HG03159 (cell line): ENCODE data around the gene PREB.

Source experiments
- ATAC-seq: cut with Tn5 transposase; IDR thresholded peaks from one replicate; pipeline ENCODE4 v1.9.1; 2021; ENCODE audit warnings: mild to moderate bottlenecking, moderate library complexity; ENCODE audit not compliant: unreplicated experiment

The PREB gene

DNA sequence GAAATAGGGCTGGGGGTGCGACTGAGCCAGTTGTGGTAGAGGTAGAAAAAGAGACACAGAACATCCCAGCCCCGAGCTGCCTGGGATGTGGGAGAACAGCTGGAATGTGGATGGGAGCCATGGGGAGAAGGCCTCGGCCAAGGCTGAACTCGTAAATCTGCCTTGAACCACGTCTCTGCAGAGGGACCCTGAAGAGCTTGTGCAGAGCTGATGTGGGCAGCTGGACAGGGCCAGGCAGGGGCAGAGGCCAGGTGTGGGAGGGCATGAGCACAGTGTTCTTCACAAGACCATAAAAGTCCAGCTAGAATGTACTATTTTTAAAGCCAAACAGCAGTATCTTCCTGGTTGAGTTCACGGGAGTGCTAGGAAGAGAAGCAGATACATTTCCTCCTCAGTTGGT, 20.1 kb upstream of the PREB start:
- ATAC-seq = no peak

DNA sequence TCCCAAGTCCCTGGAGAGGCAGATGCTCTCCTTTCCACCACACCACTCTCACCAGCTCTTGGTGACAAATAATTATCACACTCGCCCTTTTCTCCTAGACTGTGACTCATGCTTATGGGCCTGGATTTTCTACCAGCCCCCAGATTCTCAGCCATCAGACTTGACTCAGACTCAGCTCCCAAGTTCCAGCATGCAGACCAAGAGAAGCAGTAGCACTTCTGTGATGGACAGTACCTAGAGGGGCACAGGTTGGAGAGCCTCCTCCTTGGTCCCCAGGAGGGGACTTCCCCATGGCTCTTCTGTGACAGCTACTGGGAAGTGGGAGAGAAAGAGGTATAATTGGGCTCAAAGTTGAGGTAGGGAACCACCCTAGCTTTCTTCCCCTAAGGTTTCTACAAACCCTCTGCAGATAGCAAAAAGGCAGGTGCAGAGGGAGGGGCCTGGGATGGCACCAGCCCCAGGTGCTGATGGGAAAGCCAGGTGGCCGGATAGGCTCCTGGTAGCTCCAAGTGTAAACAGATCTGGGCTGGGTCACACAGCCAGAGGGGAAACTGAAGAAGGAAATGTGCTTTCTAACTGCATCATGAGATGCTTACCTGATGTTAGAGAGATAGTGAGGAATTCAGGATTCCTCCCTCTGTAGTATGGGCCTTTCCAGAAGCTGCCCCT, 18.5 kb upstream of the PREB start:
- no peak for ATAC-seq

GRCh38 chr2:27152102-27152795, 17.8 kb upstream of the PREB start:
- no peak for ATAC-seq

DNA sequence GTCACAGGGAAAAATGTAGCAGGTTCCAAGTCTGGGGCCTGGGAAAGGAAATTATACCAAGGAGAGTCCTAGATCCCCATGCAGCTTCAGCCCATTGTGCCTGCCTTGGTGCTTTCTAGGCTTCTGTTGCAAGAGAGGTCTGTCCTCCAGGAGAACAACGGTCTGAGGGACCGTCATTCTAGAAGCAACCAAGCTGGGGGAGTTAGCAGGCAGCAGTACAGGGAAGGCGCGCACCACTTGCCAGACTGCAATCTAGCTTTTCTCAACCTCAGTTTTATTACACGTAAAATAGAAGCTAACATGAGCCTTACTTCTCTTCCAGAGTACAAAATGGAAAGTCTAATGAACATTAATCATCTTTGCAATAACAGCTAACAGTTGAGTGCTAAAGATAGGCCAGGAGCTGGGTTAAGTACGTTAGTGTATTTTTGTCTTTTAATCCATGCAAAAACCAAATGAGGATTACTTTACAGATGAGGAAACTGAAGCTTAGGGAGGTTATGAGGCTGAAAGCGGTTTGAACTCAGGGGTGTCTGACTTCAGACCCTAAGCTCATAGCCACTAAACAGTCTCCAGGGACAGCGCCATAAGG, 16.3 kb upstream of the PREB start:
- no peak for ATAC-seq

DNA sequence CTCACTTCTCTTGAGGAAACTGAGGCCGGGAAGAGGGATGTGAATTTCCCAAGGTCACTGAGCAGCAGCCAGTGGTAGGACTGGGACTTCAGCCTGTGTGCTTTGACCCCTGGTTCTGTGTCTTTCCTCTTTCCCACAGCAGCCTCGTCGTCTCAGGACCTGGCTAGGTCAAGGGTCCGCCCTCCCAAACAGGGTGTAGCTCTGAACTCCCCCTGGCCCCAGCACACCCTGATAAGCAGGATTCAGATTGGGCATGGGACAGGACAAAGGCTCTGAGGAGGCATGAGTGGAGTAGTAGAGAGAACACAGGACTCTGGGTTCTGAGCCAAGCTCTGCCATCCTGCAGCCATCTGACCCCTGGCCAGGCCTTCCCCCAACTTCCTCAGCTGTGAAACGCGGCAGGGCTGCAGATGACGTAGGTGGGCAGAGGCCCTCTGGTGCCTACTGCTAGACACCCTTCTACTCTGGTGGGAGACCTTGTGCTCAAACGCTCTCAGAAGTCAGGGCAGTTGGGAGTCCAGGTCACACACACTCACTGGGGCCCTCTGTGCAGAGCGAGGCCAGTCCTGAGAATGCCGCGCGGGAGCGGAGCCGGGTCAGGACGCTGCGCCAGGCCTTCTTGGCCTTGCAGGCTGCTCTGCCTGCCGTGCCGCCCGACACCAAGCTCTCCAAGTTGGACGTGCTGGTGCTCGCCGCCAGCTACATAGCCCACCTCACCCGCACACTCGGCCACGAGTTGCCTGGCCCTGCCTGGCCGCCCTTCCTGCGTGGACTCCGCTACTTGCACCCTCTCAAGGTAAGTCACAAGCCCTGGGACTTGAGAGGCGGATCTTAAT, 15.4 kb upstream of the PREB start:
- no peak for ATAC-seq

GRCh38 chr2:27148801-27149439, 14.5 kb upstream of the PREB start, which contains the start of gene TCF23:
Gene TCF23 (plus strand): TSS chr2:27149004. CDS start chr2:27149134, 130 bp downstream.
- no peak for ATAC-seq

- ATAC-seq = no peak
Observed at GRCh38 chr2:27147935-27148334, 13.5 kb upstream of the PREB start.

- no peak for ATAC-seq
Observed at GRCh38 chr2:27145682-27146081, 11.2 kb upstream of the PREB start.

- no peak for ATAC-seq
Observed at GRCh38 chr2:27143285-27143684, 8.8 kb upstream of the PREB start.

- ATAC-seq = no peak
Observed at GRCh38 chr2:27139310-27139709, 4.9 kb upstream of the PREB start, which contains the start of gene PRR30. Gene PRR30 (minus strand): TSS chr2:27139410. CDS start chr2:27138329, 1,081 bp downstream.

DNA sequence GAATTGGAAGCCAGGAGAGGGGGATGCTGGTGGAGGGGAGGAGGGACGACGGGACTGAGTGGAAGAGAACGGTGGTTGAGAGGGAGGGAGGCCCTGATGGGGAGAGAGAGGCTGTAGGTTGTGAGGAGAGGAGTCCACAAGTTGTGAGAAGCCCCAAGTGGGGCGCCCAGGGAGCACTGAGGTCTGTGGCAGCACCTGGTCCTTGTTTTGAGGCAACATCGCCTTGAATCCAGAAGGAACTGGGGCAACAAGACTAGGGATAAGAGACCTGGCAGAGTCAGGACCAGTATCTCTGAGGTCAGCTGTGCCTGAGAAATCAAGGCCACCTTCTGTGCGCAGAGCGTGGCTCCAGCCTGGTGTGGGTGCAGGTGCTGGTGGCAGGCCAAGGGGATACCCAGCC, 3.7 kb upstream of the PREB start:
- ATAC-seq = no peak

DNA sequence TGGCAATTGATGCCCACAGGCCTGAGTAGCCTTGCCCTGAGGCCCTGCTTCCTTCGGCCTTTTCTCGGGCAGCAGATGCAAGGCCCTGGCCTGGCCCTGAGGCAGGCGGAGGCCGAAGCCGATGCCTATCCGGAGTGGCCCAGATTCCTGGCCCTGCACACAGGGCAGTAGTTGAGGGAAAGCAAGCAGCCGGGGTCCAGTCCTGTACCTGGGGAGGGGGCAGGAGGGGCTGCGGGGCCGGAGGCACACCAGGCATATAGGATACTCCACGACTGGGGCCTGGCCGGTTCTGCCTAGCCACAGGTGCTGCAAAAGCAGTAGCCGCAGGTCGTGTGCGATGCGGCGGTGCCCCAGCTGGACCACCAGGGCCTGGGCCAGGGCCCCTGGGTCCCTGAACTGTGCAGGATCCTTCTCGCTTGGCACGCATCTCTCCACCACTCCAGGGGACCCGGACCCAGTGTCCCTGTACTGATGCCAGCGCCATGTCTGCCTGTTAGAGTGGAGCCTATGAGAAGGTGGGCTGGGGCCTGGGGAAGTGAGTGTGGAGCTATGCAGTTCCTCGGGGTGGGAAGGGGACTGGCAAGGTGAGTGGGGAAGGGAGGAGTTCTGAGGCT, 3.0 kb upstream of the PREB start:
- ATAC-seq = no peak

DNA sequence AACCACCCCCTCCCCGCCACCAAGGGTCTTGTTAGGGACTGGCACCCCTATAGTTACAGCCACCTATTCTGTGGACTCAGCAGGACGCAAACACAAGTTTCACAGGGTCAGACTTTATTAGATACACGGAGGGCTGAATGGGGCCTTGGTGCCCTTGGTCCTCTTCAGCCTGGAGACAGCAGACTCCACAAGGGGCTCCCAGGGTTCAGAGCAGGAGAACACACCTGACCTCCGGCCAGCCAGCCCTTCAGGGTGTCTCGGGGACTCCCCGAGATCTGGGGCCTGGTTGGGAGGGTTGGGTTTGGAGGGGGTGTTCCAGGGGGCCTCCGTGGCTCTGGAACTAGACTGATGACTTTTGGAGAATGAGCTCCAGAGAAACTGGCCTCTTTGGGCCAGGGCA, 2.3 kb upstream of the PREB start:
- no peak for ATAC-seq

- ATAC-seq = no peak
Observed at GRCh38 chr2:27135478-27135955, 1.1 kb upstream of the PREB start.

- ATAC-seq = no peak
Observed at GRCh38 chr2:27134781-27135477, 493 bp upstream of the PREB start.

DNA sequence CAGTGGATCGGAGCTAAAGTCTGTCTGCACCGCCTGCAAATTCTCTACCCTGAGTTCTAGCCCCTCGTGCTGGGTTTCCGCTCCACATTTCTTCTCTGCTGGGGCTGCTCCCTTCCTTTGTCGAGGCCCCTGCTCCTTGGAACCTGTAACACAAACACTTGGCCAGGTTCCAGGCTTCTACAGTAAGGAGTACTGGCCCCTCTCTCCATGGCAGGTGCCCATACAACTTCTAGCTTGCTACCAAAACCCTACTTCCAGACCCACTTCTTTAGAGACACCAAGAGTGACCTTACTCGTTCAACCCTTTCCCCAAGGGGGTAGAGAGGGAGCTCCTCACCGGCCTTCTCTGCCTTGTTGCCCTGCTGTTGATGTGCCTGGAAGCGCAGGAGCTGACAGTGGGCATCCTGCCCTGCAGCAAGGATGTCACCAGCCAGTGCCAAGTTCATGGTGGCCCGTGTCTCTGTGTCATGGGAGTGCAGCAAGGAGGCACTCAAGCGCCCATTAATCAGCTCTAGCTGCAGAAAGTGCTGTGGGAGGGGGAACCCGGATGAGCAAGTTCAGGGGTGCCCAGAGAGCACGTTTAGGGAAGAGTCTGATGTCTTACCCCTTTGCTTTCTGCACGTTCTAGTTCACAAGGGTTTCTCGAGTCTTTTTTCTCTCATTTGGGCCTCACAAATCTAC, 1.1 kb downstream of the PREB start:
- ATAC-seq = no peak

GRCh38 chr2:27131429-27131828, 3.0 kb downstream of the PREB start:
- ATAC-seq = no peak

DNA sequence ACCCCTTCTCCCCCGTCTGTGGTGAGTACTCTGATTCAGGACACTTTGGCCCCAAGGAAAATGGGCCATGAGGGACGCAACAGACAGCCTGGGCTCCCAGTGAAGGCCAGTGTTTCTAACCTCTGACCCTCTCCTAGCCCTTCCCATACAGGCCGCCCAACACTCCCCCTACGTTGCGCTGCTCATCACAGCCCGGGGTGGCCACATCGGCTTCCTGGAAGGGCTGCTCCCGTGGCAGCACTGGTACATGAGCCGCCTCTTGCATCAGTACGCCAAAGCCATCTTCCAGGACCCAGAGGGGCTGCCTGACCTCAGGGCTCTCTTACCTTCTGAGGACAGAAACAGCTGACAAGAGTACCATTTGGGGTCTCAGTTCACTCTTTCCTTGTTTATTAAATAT, 4.0 kb downstream of the PREB start:
- no peak for ATAC-seq
